Dedifferentiated amniotic fluid mesenchymal stem cell (primary cell): Measurements from ENCODE around the gene COL2A1.

Source experiments
- DNase-seq: peaks from one replicate; pipeline ENCODE4 v3.0.0-alpha.2; 2016; ENCODE audit errors: extremely low spot score

Gene COL2A1

DNA sequence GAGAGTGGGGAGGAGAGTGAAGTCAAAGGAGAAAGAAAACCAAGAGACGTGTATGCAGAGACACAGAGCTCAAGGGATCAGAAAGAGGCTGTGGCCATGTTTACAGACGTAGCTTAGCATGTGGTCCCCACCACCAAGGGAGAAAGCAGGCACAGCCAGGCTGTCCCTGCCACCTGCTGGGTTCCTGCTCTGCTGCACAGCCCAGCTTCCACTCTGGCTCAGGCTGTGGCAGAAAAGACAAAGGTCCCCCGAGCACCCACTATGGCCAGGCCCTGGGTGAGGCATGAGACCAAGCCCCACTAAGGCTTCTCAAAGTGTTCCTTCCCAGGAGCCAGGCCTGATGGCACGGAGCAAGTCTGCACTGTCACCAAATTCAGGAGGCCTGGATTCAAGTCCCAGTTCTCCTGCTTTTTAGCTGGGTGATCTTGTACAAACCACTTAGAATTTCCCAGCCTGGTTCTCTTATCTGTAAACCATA, 25.9 kb upstream of the COL2A1 start:
- no peak for DNase-seq

DNA sequence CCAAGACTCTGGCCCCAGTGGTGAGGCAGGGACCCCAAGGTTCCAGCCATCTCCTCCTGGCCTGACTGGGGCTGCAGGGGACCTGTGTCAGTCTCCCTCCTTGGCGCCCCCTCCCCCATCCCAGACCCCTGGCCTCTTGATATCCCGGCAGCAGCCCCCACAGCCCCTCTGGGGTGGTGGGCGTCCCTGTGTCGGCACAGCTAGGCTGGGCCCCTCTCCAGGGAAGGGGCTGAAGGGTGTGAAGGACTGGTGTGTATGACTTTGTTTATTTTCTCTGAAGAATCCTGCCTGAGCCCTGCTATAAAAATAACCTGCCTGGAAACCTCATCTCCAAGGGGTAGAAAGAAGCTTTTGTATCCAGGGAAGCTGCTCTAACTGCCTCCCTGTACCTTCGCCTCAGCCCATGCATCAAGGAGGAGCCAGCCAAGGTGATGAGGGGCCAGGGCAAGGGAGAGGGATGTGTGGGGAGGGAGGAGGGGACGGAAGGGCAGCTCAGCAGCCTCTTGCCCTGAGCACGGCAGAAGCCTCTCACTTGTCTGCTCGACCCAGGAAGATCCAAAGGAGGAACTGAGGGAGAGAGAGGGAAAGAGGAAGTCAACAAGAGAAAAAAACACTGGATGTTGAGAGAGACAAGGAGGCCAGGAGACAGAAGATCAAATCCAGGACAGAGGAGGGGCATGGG, 25.4 kb upstream of the COL2A1 start:
- DNase-seq, result no peak

DNA sequence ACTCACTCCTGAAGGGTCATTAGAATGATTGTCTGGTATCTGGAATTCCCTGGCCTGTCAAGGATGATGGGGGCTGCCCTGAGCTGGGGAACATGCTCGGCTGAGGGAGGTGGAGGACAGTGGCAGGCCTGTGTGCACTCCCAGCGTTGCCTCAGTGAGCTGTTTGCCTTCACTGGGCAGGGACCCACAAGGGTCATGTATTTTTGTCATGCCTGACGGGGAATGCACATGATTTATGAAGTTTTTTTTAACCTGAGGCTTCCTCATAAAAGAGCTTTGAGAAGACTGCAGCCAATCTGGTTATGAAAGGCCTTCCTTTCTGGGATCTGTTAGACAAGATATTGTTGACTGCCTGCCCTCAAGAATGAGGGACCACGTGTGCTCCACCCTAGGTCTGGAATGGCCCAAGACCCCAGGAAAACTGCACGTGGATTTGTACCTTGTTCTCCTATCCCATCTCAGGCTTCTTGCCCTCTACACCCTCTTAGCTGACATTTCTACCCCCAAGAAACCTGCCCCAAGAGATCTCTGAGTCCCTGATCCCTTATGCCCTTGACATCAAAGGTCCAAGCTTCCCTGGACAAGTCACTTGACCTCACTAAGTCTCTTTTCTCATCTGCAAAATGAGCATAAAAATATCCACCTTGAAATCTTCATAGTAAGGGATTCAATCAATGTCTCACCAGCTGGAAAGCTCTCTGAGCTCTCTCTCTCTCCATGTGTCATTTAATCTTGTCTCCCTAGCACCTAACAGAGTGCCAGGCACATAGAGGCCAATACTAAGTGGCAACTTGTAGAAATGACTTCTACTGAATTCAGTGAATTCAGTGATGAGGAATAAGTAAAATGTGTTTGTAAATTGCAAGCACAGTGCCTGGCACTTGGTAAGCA, 24.5 kb upstream of the COL2A1 start:
- no peak for DNase-seq

DNA sequence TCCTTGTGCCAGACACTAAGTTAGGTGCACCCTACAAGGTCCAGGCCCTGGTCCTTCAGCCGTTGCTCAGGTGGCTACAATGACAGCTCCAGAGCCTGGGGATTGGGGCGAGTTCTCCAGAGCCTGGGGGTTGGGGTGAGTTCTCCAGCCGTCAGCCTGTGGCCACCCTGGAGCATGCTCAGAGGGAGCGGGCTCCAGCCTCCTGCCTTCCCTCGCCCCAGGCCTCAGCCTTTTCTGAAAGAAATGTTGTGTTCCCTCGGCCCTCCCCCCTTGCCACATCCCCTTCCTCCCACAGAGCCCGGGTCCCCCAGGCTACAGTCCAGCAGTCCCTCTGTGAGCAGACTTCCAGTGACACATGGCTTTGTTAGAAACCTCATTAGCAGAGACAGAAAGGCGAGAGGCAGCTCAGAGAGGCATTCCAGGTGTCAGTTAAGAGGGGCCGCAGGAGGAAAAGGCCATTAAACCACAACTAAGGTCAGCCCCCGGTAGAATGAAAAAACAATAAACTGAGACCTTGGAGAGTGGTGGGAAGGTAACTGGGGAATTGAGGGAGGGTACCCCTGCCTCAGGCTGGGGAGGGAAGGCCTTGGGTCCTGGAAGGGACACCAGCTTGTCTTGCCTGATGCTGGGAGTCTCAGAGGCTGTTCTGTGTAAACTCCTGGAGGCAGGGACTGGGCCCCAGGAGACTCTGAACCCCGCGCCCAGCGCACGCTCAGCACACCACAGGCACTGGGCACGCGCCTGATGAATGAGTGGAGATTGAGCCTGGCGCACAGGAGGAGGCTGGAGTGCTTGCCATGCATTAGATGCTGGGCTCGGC, 23.1 kb upstream of the COL2A1 start:
- DNase-seq, result no peak

DNA sequence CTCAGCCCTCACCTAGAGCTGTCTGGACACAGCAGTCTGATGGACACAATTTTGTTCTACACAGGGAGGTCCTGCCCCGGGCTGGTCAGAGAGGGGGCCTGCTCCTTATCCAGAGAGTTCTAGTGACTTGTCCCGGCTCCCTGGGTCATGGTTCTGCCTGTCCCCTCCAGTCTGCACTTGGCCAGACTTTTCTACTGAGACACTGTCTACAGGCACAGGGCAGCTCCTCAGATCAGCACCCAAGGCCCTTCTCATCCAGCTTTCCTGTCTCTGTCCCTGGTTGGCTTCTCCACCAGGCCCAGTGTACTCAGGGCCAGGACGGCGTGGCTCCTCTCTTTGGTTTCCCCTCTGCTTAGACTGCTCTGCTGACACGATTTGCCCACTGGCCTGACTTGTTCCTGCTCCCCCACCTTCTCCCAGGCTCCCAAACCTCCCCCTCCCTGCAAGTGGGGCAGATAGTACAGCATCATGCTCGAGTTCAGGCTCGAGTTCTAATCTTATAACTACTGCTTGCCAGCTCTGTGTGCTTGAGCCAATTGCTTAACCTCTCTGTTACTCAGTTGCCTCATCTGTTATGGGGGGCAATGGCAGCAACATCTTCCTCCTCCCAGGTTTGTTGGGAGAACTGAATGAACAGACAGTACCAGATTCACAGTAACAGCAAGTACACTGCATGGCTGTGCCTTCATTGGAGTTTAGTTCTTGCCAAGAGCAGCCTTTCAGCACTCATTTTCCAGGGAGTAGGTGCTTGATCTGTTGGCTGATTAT, 22.0 kb upstream of the COL2A1 start:
- no peak for DNase-seq

DNA sequence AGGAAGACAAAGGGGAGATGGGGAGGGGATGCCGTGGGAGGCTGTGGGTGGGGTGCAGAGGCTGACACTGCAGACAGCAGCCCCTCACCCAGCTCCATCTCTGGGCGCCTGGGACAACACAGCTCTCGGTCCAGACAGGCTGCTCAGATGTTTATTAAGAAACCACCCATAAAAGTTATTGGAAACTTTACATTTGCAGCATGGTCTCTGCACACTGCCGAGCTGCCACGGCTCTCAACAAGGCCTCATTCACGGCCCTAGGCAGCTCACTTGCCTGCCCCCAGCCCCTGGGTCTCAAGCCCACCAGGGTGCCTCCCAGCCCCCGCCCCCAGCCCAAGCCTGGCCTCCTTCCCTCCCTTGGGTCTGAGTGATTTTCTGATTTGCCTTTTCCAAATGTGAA, 21.0 kb upstream of the COL2A1 start:
- no peak for DNase-seq

DNA sequence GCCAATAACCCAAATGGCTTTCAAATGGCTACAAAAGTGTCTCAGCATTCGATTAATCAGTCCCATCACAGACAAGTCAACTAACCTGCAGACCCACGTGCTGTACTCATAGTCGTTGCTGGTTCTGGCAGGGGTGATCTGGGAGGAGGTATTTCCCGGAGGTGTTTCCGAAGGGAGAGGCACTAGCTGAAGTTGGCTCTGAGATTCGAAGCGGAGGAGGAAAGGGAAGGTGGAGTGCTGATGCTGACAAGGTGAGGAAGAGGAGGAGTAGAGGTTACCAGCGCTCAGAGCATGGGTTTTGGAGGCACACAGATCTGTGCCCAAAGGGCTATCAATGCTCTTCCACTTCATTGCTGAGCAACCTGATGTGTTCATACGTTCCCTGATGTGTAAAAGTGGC, 20.5 kb upstream of the COL2A1 start:
- DNase-seq, result no peak

DNA sequence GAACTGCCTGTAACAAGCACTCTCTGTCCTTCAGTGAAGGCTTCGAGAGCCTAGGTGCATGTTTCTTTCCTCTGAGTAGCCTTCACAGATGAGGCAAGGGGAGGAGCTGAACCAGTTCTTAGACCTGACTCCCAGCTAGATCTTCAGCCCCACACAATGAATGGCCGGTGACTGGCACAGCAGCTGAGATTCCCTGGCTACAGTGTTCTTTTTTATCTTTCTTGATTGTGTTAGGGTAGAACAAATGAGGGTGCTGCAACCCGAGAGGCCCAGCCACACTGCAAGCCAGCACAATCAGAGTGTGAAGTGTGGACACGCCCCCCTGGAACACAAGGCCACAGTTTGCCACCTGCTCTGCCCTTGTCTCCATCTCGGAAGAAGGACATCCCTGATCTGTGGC, 19.1 kb upstream of the COL2A1 start:
- no peak for DNase-seq

DNA sequence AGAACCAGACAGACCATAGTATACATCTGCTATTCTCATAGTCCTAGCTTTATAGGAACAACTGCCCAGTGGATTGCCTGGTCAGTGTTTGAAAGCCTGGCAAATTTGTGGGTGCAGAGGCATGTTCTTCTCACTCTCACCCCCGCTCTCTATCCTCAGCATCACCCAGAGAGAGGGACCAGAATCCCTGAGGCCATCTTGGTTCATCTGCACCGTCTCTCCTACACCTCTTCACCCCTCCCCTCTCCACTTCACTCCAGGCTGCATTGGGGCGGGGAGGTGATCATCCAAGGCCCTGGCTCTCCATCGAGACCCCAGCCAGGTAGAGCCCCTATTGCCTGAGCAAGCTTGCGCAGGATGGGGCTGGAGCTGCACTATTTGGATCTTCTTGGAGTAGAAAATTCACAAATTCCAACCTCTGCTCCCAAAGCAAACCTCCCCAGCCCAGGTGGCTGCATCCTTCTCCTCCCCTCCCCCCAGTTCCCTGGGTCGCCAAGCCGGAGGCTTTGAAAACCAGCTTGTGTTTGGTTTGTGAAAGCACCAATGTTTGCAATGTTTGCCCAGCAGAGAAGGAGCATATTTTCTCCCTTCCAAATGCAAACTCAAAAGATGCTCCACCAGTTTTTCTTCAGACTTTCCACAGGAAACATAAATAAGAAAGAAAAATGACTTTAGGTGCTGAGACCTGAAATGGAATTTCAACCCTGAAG, 18.6 kb upstream of the COL2A1 start:
- DNase-seq, result no peak

DNA sequence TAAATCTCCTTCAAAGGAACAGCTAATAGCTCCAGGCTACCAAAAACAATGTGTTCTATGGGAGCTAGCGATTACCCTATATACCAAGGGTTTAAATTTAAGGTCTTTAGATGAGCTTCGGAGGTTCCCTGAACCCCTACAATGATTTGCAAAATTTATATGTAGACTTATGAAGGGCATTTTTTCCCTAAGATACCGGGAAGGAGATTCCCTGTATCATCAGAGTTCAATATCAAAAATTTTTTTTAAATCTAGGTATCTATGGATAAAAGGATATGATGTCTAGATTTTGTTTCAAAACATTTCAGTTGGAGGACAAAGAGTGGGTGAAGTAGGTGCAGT, 17.9 kb upstream of the COL2A1 start:
- DNase-seq, result no peak

DNA sequence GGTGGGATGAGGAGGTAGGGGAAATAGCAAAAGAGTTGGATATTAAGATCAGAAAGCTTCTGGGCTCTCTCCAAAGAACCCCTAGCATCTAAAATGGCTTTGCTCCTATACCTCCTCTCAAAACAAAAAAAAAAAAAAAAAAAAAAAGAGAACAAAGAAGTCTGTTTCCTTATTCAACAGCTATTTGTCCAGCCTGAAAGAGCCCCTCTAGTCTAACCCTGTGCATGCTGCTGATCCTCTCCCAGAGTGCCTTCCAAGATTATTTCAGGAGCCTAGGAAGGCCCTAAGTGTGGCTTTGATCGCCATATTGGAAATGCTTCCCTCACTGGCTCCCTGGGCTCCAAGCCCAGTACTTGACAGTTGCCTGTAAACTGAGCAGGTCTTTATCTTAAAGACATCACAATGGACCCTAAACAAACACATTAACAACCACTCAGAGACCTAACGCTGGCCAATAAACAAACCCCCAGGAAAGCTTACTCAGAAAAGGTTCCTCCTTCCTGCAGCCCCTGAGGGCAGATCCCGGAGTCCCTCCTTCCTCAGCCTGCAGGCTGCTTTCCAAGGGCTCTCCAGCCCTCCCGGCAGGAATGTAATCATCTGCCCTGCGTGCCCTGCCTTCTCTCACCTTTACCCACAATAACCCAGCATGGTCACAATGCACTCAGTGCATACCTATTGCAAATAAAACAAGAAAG, 17.4 kb upstream of the COL2A1 start:
- DNase-seq, result no peak

DNA sequence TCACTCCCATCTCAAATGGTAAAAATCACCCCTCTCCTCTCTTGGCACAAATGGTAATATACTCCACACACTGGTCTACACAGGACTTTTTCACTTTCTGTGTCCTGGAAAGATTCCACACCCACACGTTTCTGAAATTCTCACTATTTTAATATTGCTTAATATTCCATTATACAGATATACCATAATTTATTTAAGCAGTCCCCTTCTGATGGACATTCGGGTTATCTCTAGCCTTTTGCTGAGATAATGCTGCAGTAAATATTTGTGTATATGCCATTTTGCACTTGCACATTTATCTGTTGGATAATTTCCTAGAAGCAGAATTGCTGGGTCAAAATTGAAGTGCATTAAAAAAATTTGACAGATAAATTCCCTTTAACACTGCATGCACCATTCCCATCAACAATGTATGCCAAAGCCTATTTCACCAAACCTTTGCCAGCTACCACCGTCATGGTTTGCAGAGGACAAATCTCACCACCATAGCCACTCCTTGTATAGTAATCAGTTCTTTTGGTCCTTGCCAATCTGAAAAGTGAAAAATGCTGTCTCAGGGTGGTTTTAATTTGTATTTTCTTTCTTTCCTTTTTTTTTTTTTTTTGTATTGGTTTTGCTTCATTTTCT, 15.5 kb upstream of the COL2A1 start:
- no peak for DNase-seq

DNA sequence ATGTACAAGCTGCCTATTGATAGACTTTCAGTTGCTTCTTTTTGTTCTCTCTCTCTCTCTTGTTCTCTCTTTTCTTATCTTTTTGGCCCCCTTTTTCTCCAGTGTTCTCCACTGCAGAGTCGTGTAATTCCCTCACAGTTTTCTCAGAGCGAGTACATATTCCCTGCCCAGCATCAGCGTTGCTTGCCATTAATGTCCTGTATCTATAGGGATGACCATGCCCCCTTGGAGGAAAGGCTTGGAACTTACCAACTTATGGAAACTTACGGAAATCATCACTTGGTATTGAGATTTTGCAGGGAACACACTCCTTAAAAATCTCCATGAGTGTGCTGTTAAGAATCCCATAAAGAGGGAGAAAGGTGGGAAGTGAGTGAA, 14.3 kb upstream of the COL2A1 start:
- DNase-seq, result no peak

DNA sequence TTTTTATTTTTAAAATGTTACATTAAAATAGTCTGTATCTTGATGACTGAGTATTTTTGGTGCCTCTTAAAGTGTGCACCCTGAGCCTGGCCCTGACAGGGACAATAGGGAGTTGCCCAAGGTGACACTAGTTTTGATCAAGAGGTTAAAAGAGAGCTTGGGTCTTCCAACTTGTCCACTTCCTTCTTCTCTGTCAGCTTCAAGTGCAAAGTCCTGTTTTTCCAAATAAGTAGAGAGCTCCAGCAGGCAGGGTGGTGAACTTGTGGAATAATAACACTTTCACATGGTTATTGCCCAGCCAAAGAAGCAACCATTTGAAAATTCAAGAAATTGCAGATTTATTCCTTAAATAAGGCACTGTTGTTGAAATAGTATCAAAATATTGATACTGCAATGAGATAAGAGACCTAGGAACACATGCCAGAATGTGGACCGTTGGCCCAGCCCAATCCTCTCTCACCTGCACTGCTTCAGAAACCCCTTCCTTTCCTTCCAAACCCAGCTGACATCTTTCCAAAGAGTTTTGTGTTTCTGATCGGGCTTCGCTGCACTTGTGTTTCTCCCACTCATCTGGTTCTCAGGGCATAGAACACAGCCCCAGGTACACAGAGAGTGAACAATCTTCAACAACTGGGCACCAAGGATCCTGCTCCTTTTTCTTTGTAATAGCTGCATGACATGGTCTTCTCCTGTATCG, 13.8 kb upstream of the COL2A1 start:
- no peak for DNase-seq

DNA sequence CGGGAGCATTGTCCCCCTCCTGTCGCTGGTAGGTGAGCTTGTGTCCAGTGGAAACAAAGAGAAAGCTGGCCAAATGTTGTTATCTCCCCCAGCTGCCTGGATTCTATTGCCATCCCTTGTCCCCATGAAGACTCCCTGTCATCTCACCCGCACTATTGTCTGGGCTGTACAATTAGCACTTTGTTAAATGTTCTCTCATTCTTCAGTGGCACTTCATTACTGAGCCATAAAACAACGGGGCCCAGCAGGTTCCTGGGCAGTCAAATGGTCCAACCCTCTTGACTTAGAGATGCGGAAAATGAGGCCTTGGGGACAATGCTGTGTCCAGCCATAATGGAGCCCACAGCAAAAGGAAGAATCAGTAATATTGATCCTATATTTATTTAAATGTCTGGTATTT, 13.2 kb upstream of the COL2A1 start:
- DNase-seq, result no peak

DNA sequence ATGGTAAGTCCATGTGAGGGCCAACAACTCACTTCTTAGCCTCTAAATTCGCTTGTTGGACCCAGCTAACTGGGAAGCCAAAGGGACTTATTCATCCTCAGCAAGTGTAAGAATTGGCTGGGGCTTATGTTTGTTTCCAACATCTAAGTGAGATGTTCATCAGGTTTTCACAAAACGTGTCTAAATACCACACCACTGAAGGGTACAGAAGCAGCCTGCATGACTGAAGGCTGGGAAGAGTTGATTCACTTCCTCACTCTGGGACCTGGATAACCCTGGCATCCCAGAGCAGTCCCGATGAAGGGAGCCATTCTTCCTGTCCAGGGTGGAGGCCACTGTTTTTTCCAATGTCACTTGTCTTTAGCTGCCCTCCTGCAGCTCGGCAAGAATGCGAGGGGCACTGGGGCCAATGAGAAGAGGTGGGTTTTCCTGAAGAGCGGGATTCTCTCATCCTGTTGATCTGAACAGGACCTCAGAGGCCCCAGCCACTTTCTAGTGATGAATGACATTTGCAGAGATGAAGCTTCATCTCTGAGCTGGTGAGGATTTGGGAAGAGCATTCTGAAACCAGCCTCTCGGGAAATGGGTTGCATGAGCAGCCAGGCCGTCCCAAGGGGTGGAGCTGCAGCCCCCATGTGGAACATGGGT, 12.2 kb upstream of the COL2A1 start:
- DNase-seq, result no peak

DNA sequence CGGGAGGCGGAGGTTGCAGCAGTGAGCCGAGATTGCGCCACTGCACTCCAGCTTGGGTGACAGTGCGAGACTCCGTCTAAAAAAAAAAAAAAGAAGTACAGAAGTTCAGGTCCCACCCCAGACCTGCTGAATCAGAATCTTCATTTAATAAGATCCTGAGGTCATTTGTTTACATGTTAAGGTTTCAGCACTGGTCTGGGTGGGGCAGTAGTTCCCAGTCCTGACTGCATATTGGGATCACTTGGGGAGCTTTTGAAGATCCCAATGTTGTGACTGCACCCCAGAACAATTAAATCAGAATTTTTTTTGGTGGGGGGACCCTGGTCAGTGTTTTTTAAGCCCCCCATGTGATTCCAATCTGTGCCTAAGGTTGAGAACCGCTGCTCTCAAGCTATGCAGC, 11.7 kb upstream of the COL2A1 start:
- no peak for DNase-seq

DNA sequence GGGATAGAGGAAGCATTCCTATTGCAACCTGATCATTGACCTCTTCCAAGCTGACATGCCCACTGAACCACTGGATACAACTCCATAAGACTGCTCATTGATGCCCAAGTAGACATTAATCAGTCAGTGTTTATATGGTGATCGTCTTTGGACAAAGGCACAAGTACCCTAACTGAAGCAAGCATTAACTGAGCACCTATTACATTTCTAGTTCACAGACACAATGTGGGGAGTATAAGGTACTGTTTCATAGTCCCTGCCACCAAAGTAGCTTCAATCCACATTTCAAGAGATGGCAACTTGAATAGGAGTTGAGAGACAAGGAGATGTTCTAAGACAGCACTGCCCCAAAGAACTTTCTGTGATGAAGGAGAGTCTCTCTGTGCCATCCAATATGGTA, 10.9 kb upstream of the COL2A1 start:
- no peak for DNase-seq

DNA sequence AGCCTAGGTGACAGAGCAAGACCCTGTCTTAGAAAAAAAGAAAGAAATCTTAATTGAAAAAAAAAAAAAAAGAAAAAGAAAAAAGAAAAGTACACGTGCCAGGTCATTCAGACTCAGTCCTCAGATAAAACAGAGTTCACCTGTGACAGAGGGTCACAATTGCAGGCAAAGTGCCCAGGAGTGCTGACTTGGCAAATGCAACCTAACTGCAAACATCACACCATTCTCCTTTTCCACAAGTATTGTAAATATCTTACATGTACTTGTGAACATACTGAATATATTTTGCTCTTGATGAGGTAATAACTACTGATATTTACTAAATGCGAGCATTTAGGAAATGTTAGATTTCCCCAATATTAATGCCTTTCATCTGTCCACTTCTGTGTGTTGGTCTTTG, 9.0 kb upstream of the COL2A1 start:
- no peak for DNase-seq
